H9 (cell line): Measurements from ENCODE around the gene GIPC2. TPM values are rescaled to one million over a fixed set of nuclear protein-coding genes. Genes with fewer than 3 reads are reported as not detected.

Experiments used
- DNase-seq: peaks from one replicate; pipeline ENCODE4 v3.0.0-alpha.2; 2017
- H2AFZ ChIP-seq: one replicate; pipeline ENCODE4 v1.6.1; 2013; ENCODE audit warnings: mild to moderate bottlenecking, low read length, control low read depth, moderate library complexity
- H2AK5ac ChIP-seq: 2 replicates; pipeline ENCODE4 v1.6.1; 2013; ENCODE audit warnings: low read length, control low read depth, mixed read lengths; ENCODE audit not compliant: insufficient read length
- H2BK120ac ChIP-seq: one replicate; pipeline ENCODE4 v1.6.1; 2013; ENCODE audit warnings: low read depth, mild to moderate bottlenecking, low read length, control low read depth, inconsistent platforms; ENCODE audit not compliant: poor library complexity, severe bottlenecking
- H2BK12ac ChIP-seq: 2 replicates; pipeline ENCODE4 v1.6.1; 2013; ENCODE audit warnings: low read length, control low read depth, mixed read lengths, low read depth; ENCODE audit not compliant: insufficient read length
- H2BK15ac ChIP-seq: 2 replicates; pipeline ENCODE4 v1.6.1; 2013; ENCODE audit warnings: low read depth, low read length, control low read depth
- H2BK20ac ChIP-seq: one replicate; pipeline ENCODE4 v1.6.1; 2013; ENCODE audit warnings: low read depth, mild to moderate bottlenecking, low read length, control low read depth, inconsistent platforms; ENCODE audit not compliant: poor library complexity, severe bottlenecking
- H2BK5ac ChIP-seq: 2 replicates; pipeline ENCODE4 v1.6.1; 2013; ENCODE audit warnings: low read length, control low read depth, mixed read lengths; ENCODE audit not compliant: insufficient read length
- H3K14ac ChIP-seq: 2 replicates; pipeline ENCODE4 v1.6.1; 2013; ENCODE audit warnings: low read length, control low read depth; ENCODE audit not compliant: insufficient read depth
- H3K18ac ChIP-seq: 2 replicates; pipeline ENCODE4 v1.6.1; 2013; ENCODE audit warnings: low read depth, mild to moderate bottlenecking, mixed read lengths, low read length, control low read depth; ENCODE audit not compliant: insufficient read length
- H3K23ac ChIP-seq: 2 replicates; pipeline ENCODE4 v1.6.1; 2013; ENCODE audit warnings: low read length, control low read depth, mixed read lengths, low read depth; ENCODE audit not compliant: insufficient read length
- H3K23me2 ChIP-seq: 2 replicates; pipeline ENCODE4 v1.6.1; 2013; ENCODE audit warnings: low read depth, mild to moderate bottlenecking, mixed read lengths, low read length, control low read depth; ENCODE audit not compliant: insufficient read length, poor library complexity, severe bottlenecking
- H3K27ac ChIP-seq: 2 replicates; pipeline ENCODE4 v1.5.1; 2013; ENCODE audit warnings: low read length, control low read depth, mixed read lengths, low read depth; ENCODE audit not compliant: insufficient read length
- H3K27me3 ChIP-seq: 2 replicates; pipeline ENCODE4 v1.6.1; 2013; ENCODE audit warnings: low read length, control low read depth, inconsistent platforms; ENCODE audit not compliant: insufficient read depth
- H3K4ac ChIP-seq: 2 replicates; pipeline ENCODE4 v1.6.1; 2013; ENCODE audit warnings: low read depth, mild to moderate bottlenecking, control low read depth, inconsistent platforms, low read length, moderate library complexity
- H3K4me1 ChIP-seq: 2 replicates; pipeline ENCODE4 v1.6.1; 2013; ENCODE audit warnings: low read length, control low read depth, inconsistent platforms; ENCODE audit not compliant: insufficient read depth
- H3K4me2 ChIP-seq: 2 replicates; pipeline ENCODE4 v1.6.1; 2013; ENCODE audit warnings: low read length, control low read depth, mixed read lengths; ENCODE audit not compliant: insufficient read length, insufficient read depth
- H3K56ac ChIP-seq: 2 replicates; pipeline ENCODE4 v1.6.1; 2013; ENCODE audit warnings: low read depth, mild to moderate bottlenecking, mixed read lengths, low read length, control low read depth; ENCODE audit not compliant: insufficient read length
- H3K79me1 ChIP-seq: 2 replicates; pipeline ENCODE4 v1.6.1; 2013; ENCODE audit warnings: low read depth, mild to moderate bottlenecking, moderate library complexity, low read length, control low read depth, inconsistent platforms; ENCODE audit not compliant: insufficient read depth, poor library complexity, severe bottlenecking
- H3K79me2 ChIP-seq: 2 replicates; pipeline ENCODE4 v1.6.1; 2013; ENCODE audit warnings: low read length, control low read depth, inconsistent platforms; ENCODE audit not compliant: insufficient read depth
- H3K9ac ChIP-seq: 2 replicates; pipeline ENCODE4 v1.6.1; 2013; ENCODE audit warnings: low read length, control low read depth, mixed read lengths; ENCODE audit not compliant: insufficient read length; ENCODE audit errors: extremely low read depth
- H3K9me3 ChIP-seq: one replicate; pipeline ENCODE4 v1.6.1; 2013; ENCODE audit warnings: low read depth, low read length, inconsistent platforms; ENCODE audit not compliant: control insufficient read depth
- H3T11ph ChIP-seq: one replicate; pipeline ENCODE4 v1.6.1; 2013; ENCODE audit warnings: mild to moderate bottlenecking, low read length, control low read depth, inconsistent platforms
- H4K20me1 ChIP-seq: one replicate; pipeline ENCODE4 v1.6.1; 2013; ENCODE audit not compliant: control insufficient read depth, insufficient read length, insufficient read depth
- H4K5ac ChIP-seq: 2 replicates; pipeline ENCODE4 v1.6.1; 2013; ENCODE audit warnings: low read depth, mild to moderate bottlenecking, mixed read lengths, low read length, control low read depth; ENCODE audit not compliant: insufficient read length
- H4K8ac ChIP-seq: replicated peaks from 2 replicates; pipeline ENCODE4 v1.6.1; 2013; ENCODE audit warnings: low read length, control low read depth, mixed read lengths, low read depth; ENCODE audit not compliant: insufficient read length
- H4K91ac ChIP-seq: 2 replicates; pipeline ENCODE4 v1.6.1; 2013; ENCODE audit warnings: low read depth, mild to moderate bottlenecking, moderate library complexity, mixed read lengths, low read length, control low read depth; ENCODE audit not compliant: insufficient read length
- H3K27ac Mint-ChIP-seq, 3 experiments: 2 replicates in 2 of 3; 3 replicates in 1 of 3; pipeline ENCODE4 v1.8.0; 2020 to 2021; ENCODE audit warnings: mixed read lengths in 3 of 3, mild to moderate bottlenecking in 1 of 3, moderate library complexity in 1 of 3
- H3K27me3 Mint-ChIP-seq: 2 replicates; pipeline ENCODE4 v1.8.0; 2021; ENCODE audit warnings: low read depth, mild to moderate bottlenecking, moderate library complexity, mixed read lengths
- H3K36me3 Mint-ChIP-seq, 3 experiments: 2 replicates in 2 of 3; 3 replicates in 1 of 3; pipeline ENCODE4 v1.8.0; 2020 to 2021; ENCODE audit warnings: low read depth in 3 of 3, mixed read lengths in 3 of 3; ENCODE audit not compliant: insufficient read depth in 1 of 3
- H3K4me1 Mint-ChIP-seq, 2 experiments: 2 replicates each; pipeline ENCODE4 v1.8.0; 2020; ENCODE audit warnings: mixed read lengths in 2 of 2
- H3K4me3 Mint-ChIP-seq, 2 experiments: 2 replicates in 1 of 2; 3 replicates in 1 of 2; pipeline ENCODE4 v1.8.0; 2020 to 2021; ENCODE audit warnings: mild to moderate bottlenecking in 2 of 2, mixed read lengths in 2 of 2, moderate library complexity in 1 of 2
- H3K9me3 Mint-ChIP-seq, 2 experiments: 2 replicates in 1 of 2; 3 replicates in 1 of 2; pipeline ENCODE4 v1.8.0; 2020; ENCODE audit warnings: mild to moderate bottlenecking in 2 of 2, mixed read lengths in 2 of 2, moderate library complexity in 1 of 2
- CTCF ChIP-seq: fragments of 200-600 bp; sonication (generic); conservative IDR thresholded peaks from 3 replicates; pipeline ENCODE4 v1.8.0; 2021; ENCODE audit warnings: antibody characterized with exemption, mild to moderate bottlenecking
- WGBS: extraction: QIAGEN DNeasy Blood & Tissue Kit; methylation state at CpG from one replicate; pipeline ENCODE4 v1.1.7; 2013; ENCODE audit warnings: missing lambda C conversion rate, low lambda C conversion rate, mixed read lengths; ENCODE audit not compliant: insufficient read length; ENCODE audit errors: extremely low coverage; 5-methylcytosine and 5-hydroxymethylcytosine counted together
- total RNA-seq: library from RNA; stranded (reverse); gene quantifications from 2 replicates; pipeline ENCODE4 v1.2.1, GENCODE V29; 2021

GIPC2 gene
- total RNA-seq, 1 experiment from 2014 or later, result 0.85 TPM

- Mint-ChIP-seq H3K9me3 (no peaks in the 10 kb centered on the region), H3K4me1 (peaks cover 11% of the 10 kb centered on the region in 2 experiments), H3K4me3 (no peak overlapping the region), H3K27me3 (no peaks in the 10 kb centered on the region), H3K36me3 (no peaks in the 10 kb centered on the region), H3K27ac (no peak overlapping the region)
- Histone ChIP-seq H4K91ac (no peak overlapping the region), H4K5ac (no peak overlapping the region), H3K4ac (no peak overlapping the region), H3K56ac (no peak overlapping the region), H3K23me2 (no peaks in the 10 kb centered on the region), H2BK120ac (no peak overlapping the region), H3K27ac (no peak overlapping the region), H2AK5ac (no peak overlapping the region), H3K9me3 (no peaks in the 10 kb centered on the region), H3K23ac (no peak overlapping the region), H2BK15ac (no peak overlapping the region), H3K9ac (no peak overlapping the region), H3T11ph (no peak overlapping the region), H3K4me2 (no peak overlapping the region), H3K14ac (no peak overlapping the region), H4K8ac (no peak overlapping the region), H3K18ac (no peak overlapping the region), H3K79me1 (no peaks in the 10 kb centered on the region), H2AFZ (no peak overlapping the region), H2BK5ac (no peak overlapping the region), H3K79me2 (no peaks in the 10 kb centered on the region), H4K20me1 (no peaks in the 10 kb centered on the region), H2BK12ac (no peak overlapping the region), H3K27me3 (no peaks in the 10 kb centered on the region), H3K4me1 (no peaks in the 10 kb centered on the region; the same call in 1 of the 2 replicates), H2BK20ac (no peak overlapping the region)
- no peak for DNase-seq
- TF ChIP-seq CTCF, result no peak
- no CpG with 5 or more reads among the region's 3 CpGs for WGBS
These were observed 56.3 kb downstream of the GIPC2 start for GRCh38 chr1:78102082-78102481.
